SU-DHL-6 (cell line): Measurements from ENCODE around the gene ART3.
A peak's percentile ranks its signal among the peaks of the same experiment; 100 is the strongest.

Experiments
- H2AFZ ChIP-seq: fragments of 200-600 bp; sonication (generic); 2 replicates; pipeline ENCODE4 v1.6.1; 2014; ENCODE audit warnings: low read depth, mild to moderate bottlenecking, moderate library complexity, mixed read lengths, antibody characterized with exemption, low read length; ENCODE audit not compliant: severe bottlenecking
- H3F3A ChIP-seq: fragments of 200-600 bp; shearing (Covaris generic); 2 replicates; pipeline ENCODE4 v1.6.0; 2016; ENCODE audit warnings: antibody characterized with exemption, mild to moderate bottlenecking; ENCODE audit not compliant: insufficient read depth
- H3K27ac ChIP-seq: fragments of 200-600 bp; sonication (generic); 2 replicates; pipeline ENCODE4 v1.5.1; 2016; ENCODE audit warnings: low read depth, mild to moderate bottlenecking, low read length, moderate library complexity, mixed read lengths
- H3K27me3 ChIP-seq: fragments of 200-600 bp; sonication (generic), shearing (Covaris generic); 2 replicates; pipeline ENCODE4 v1.6.0; 2014; ENCODE audit warnings: mild to moderate bottlenecking, low read length
- H3K36me3 ChIP-seq: fragments of 200-600 bp; sonication (generic); 2 replicates; pipeline ENCODE4 v1.6.1; 2014; ENCODE audit warnings: mild to moderate bottlenecking, low read length, mixed read lengths
- H3K4me2 ChIP-seq: fragments of 300-600, 200-600 bp; shearing (Covaris generic), sonication (generic); 2 replicates; pipeline ENCODE4 v1.6.0; 2014; ENCODE audit warnings: low read length, low read depth, mild to moderate bottlenecking; ENCODE audit not compliant: poor library complexity, severe bottlenecking
- H3K4me3 ChIP-seq: fragments of 200-600 bp; sonication (generic); 2 replicates; pipeline ENCODE4 v1.5.1; 2014; ENCODE audit warnings: antibody characterized with exemption, low read length, mild to moderate bottlenecking, mixed read lengths; ENCODE audit not compliant: insufficient read depth, poor library complexity, severe bottlenecking
- H3K79me2 ChIP-seq: fragments of 200-600 bp; sonication (generic); 2 replicates; pipeline ENCODE4 v1.6.1; 2014; ENCODE audit warnings: mild to moderate bottlenecking, low read length, moderate library complexity; ENCODE audit not compliant: insufficient read depth
- H3K9ac ChIP-seq: fragments of 200-600 bp; sonication (generic); 2 replicates; pipeline ENCODE4 v1.7.0; 2014; ENCODE audit warnings: mild to moderate bottlenecking, low read length
- H3K9me2 ChIP-seq: fragments of 200-600 bp; sonication (generic); replicated peaks from 2 replicates; pipeline ENCODE4 v1.6.1; 2014; ENCODE audit warnings: low read length; ENCODE audit not compliant: insufficient read depth
- H3K9me3 ChIP-seq: fragments of 200-600 bp; sonication (generic); 2 replicates; pipeline ENCODE4 v1.6.1; 2014; ENCODE audit warnings: low read length, mixed read lengths; ENCODE audit not compliant: insufficient read depth
- H4K20me1 ChIP-seq: fragments of 200-600 bp; sonication (generic); 2 replicates; pipeline ENCODE4 v1.6.1; 2014; ENCODE audit warnings: low read depth, mild to moderate bottlenecking, antibody characterized with exemption, low read length, moderate library complexity, mixed read lengths
- EZH2phosphoT487 ChIP-seq: fragments of 200-600 bp; sonication (generic), shearing (Covaris generic); conservative IDR thresholded peaks from 2 replicates; pipeline ENCODE4 v1.6.1; 2018; ENCODE audit warnings: mild to moderate bottlenecking, antibody characterized with exemption, low read length, moderate library complexity, mixed read lengths
- TF ChIP-seq, protein P1 (sequence below): fragments of 200-600 bp; sonication (generic); IDR thresholded peaks from one replicate; pipeline ENCODE4 v1.5.1; 2017; ENCODE audit warnings: antibody characterized with exemption, mild to moderate bottlenecking, low read length, moderate library complexity; ENCODE audit not compliant: insufficient read depth, poor library complexity, severe bottlenecking

The ART3 gene

DNA sequence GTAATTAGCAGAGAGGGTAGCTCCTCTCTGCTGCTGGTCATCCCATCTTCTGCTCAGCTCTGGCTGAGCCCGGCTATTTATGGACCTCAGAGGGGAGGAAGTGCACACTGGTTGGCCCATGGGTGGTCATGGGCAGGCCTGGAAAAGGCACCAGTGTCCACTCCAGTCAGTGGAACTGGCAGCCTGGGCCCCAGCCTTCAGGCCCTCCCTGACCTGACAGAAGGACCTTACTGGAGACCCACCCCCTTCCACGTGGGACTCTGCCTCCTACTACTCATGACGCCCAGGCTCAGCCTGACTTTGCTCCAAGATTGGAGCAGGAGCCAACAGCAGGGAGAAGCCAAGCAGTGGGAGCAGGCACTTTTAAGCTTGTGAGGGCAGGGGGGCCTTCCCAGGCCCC, 8.0 kb upstream of the ART3 start:
- H4K20me1 ChIP-seq = no peaks in the 10 kb centered on the region
- no peaks in the 10 kb centered on the region for H3K79me2 ChIP-seq
- H3F3A ChIP-seq = no peaks in the 10 kb centered on the region
- H3K27me3 ChIP-seq = no peaks in the 10 kb centered on the region
- H3K9ac ChIP-seq = no peak overlapping the region
- no peaks in the 10 kb centered on the region for H3K9me3 ChIP-seq
- H3K4me2 ChIP-seq = no peak overlapping the region
- no peak overlapping the region for H2AFZ ChIP-seq
- no peak for TF ChIP-seq EZH2phosphoT487
- TF ChIP-seq, protein P1, sequence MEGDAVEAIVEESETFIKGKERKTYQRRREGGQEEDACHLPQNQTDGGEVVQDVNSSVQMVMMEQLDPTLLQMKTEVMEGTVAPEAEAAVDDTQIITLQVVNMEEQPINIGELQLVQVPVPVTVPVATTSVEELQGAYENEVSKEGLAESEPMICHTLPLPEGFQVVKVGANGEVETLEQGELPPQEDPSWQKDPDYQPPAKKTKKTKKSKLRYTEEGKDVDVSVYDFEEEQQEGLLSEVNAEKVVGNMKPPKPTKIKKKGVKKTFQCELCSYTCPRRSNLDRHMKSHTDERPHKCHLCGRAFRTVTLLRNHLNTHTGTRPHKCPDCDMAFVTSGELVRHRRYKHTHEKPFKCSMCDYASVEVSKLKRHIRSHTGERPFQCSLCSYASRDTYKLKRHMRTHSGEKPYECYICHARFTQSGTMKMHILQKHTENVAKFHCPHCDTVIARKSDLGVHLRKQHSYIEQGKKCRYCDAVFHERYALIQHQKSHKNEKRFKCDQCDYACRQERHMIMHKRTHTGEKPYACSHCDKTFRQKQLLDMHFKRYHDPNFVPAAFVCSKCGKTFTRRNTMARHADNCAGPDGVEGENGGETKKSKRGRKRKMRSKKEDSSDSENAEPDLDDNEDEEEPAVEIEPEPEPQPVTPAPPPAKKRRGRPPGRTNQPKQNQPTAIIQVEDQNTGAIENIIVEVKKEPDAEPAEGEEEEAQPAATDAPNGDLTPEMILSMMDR = no peak
- no peak overlapping the region for H3K27ac ChIP-seq
- H3K4me3 ChIP-seq = no peak overlapping the region
- no peaks in the 10 kb centered on the region for H3K36me3 ChIP-seq
- H3K9me2 ChIP-seq = no peaks in the 10 kb centered on the region

DNA sequence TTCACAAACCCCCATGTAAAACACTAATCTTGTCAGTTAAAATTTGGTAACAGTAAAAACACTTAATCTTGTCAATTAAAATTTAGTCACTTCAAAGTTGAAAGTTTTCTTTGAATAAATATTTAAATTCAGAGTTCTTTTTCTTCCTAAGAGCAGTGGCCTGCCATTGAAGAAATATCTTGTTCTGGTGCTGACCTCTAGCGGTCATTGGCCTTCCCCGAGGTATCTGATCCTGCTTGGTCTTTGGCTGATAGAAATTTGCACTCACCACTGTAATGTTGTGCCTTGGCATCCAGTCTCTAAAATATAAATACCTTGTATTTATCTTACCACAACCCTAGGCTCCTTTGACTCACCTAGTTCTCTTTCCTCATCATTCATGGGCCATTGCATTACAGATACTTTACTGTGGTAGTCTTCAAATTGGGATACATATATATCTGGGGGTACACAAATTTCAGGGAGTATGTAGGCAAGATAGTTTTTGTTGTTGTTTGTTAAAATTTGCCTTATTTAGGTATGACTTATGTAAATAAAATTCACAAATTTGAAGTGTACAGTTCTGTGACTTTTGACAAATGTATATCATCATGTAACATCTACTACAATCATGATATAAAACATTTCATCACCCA, 6.7 kb upstream of the ART3 start:
- Histone ChIP-seq H3K79me2 (no peaks in the 10 kb centered on the region), H3K9me2 (no peaks in the 10 kb centered on the region), H3K9me3 (no peaks in the 10 kb centered on the region), H3K4me3 (no peak overlapping the region), H3F3A (no peaks in the 10 kb centered on the region), H3K27me3 (no peaks in the 10 kb centered on the region), H3K9ac (no peak overlapping the region), H2AFZ (no peak overlapping the region), H3K36me3 (no peaks in the 10 kb centered on the region), H3K4me2 (no peak overlapping the region), H3K27ac (no peak overlapping the region), H4K20me1 (no peaks in the 10 kb centered on the region)
- TF ChIP-seq, protein P1 = peak; percentile 33
- no peak for TF ChIP-seq EZH2phosphoT487

DNA sequence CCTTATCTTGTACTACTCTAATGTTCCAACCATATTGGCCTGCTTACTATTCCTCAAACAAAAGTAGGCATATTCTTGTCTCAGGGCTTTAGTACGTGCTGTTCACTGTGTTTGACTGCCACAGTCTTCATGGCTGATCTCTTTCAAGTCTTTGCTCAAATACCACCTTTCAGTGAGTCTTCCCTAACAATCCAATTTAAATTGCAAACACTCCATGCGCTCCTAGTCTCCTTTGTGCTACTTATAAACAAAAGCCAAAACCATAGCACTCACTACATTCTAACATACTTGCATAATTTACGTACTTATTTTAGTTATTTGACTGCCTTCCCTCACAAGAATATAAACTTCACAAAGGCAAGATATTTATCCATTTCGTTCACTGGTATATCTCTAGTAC, 1.7 kb upstream of the ART3 start:
- Histone ChIP-seq H3K36me3 (no peaks in the 10 kb centered on the region), H3K9me3 (no peaks in the 10 kb centered on the region), H3K27me3 (no peaks in the 10 kb centered on the region), H3K9ac (no peak overlapping the region), H3K9me2 (no peaks in the 10 kb centered on the region), H3F3A (no peaks in the 10 kb centered on the region), H2AFZ (no peak overlapping the region), H3K4me3 (no peak overlapping the region), H4K20me1 (no peaks in the 10 kb centered on the region), H3K79me2 (no peaks in the 10 kb centered on the region), H3K4me2 (no peak overlapping the region), H3K27ac (no peak overlapping the region)
- TF ChIP-seq, protein P1 = no peak
- TF ChIP-seq EZH2phosphoT487 = no peak
